Measurements from ENCODE around the gene SLC1A3. TPM values are rescaled to one million over a fixed set of nuclear protein-coding genes. Genes with fewer than 3 reads are reported as not detected.

The SLC1A3 gene
- total and polyA plus RNA-seq, 8 donors: 0.76 to 29.7 (median 3.1) TPM

GRCh38 chr5:36666986-36667385, 60.6 kb downstream of the SLC1A3 start:
- no peak for TF ChIP-seq CTCF (IDR thresholded peaks at IDR 0.05)
- TF ChIP-seq POLR2A (IDR thresholded peaks at IDR 0.05): no peak
- no peak for TF ChIP-seq EP300 (IDR thresholded peaks at IDR 0.05)
- no peak for TF ChIP-seq POLR2AphosphoS5 (IDR thresholded peaks at IDR 0.05)
- 41 to 52% (median 48%) methylated on average over 1 of the region's 1 CpG for WGBS, 5 donors
- H3K27me3 ChIP-seq: no peaks in the 10 kb centered on the region

GRCh38 chr5:36667824-36668223, 61.4 kb downstream of the SLC1A3 start:
- TF ChIP-seq POLR2A (IDR thresholded peaks at IDR 0.05) (no peak), EP300 (IDR thresholded peaks at IDR 0.05) (no peak), CTCF (IDR thresholded peaks at IDR 0.05) (no peak), POLR2AphosphoS5 (IDR thresholded peaks at IDR 0.05) (no peak)
- Histone ChIP-seq H3K27me3 (no peaks in the 10 kb centered on the region), H3K4me3 (no peak overlapping the region), H3K4me1 (no peaks in the 10 kb centered on the region), H3K36me3 (no peaks in the 10 kb centered on the region), H3K27ac (no peak overlapping the region), H3K9me3 (no peaks in the 10 kb centered on the region)
- intact Hi-C loops (cut with DNase I; ENCODE audit: low total_unique reads): no loop called here
- 7 to 26% (median 21%) methylated on average over 3 of the region's 3 CpGs for WGBS, 5 donors
- no peak for DNase-seq

More at GRCh38 chr5:36666986-36667385, 60.6 kb downstream of the SLC1A3 start:
- Histone ChIP-seq H3K9me3 (no peaks in the 10 kb centered on the region), H3K4me1 (no peaks in the 10 kb centered on the region), H3K27ac (no peak overlapping the region), H3K4me3 (no peak overlapping the region), H3K36me3 (no peaks in the 10 kb centered on the region)
- intact Hi-C loops (cut with DNase I; ENCODE audit: low total_unique reads): no loop called here
- no peak for DNase-seq

- DNase-seq: no peak
- no peaks in the 10 kb centered on the region for H3K4me1 ChIP-seq
- 92 to 96% (median 94%) methylated on average over 13 of the region's 13 CpGs for WGBS, 5 donors
- H3K27me3 ChIP-seq: no peaks in the 10 kb centered on the region
- no peak overlapping the region for H3K4me3 ChIP-seq
- H3K27ac ChIP-seq: no peak overlapping the region
- no peaks in the 10 kb centered on the region for H3K9me3 ChIP-seq
- intact Hi-C loops (cut with DNase I; ENCODE audit: low total_unique reads): no loop called here
- no peaks in the 10 kb centered on the region for H3K36me3 ChIP-seq
- TF ChIP-seq POLR2AphosphoS5 (IDR thresholded peaks at IDR 0.05) (no peak), CTCF (IDR thresholded peaks at IDR 0.05) (no peak), EP300 (IDR thresholded peaks at IDR 0.05) (no peak), POLR2A (IDR thresholded peaks at IDR 0.05) (no peak)
Measured at GRCh38 chr5:36669015-36669651, 62.7 kb downstream of the SLC1A3 start.

GRCh38 chr5:36670548-36670947, 64.1 kb downstream of the SLC1A3 start:
- WGBS, 5 donors: 66 to 93% (median 70%) methylated on average over 3 of the region's 3 CpGs
- H3K4me3 ChIP-seq: no peak overlapping the region
- intact Hi-C loops (cut with DNase I; ENCODE audit: low total_unique reads): no loop called here
- H3K9me3 ChIP-seq: no peaks in the 10 kb centered on the region
- H3K27me3 ChIP-seq: no peaks in the 10 kb centered on the region
- no peak for TF ChIP-seq POLR2A (IDR thresholded peaks at IDR 0.05)
- TF ChIP-seq EP300 (IDR thresholded peaks at IDR 0.05): no peak
- no peak for TF ChIP-seq POLR2AphosphoS5 (IDR thresholded peaks at IDR 0.05)
- TF ChIP-seq CTCF (IDR thresholded peaks at IDR 0.05): no peak
- no peak for DNase-seq
- H3K36me3 ChIP-seq: no peaks in the 10 kb centered on the region
- H3K4me1 ChIP-seq: no peaks in the 10 kb centered on the region
- H3K27ac ChIP-seq: no peak overlapping the region

Measured in stomach (tissue), 9 donors.